ENCODE measurements around the gene COX6A1. TPM values are rescaled to one million over a fixed set of nuclear protein-coding genes. Genes with fewer than 3 reads are reported as not detected.

COX6A1 gene
- total RNA-seq (331 TPM), polyA plus RNA-seq (ENCODE audit: insufficient read depth, low read depth, low replicate concordance) (1,697 TPM)
- long read RNA-seq, donor 1, transcript COX6A1-201 (3 exons, 572 nt), result major isoform, 216 of 231 reads
- long read RNA-seq, donor 1, transcript COX6A1-202 (1 exons, 767 nt), result minor isoform, 6 of 231 reads
- long read RNA-seq, donor 1, partial matches to known transcripts, result 5 of 231 reads
- long read RNA-seq, donor 1, other reads (novel, unspliced or antisense), result 0 of 231 reads
- long read RNA-seq, donor 2, transcript COX6A1-201 (3 exons, 572 nt), result major isoform, 344 of 356 reads
- long read RNA-seq, donor 2, transcript COX6A1-202 (1 exons, 767 nt), result minor isoform, 7 of 356 reads
- long read RNA-seq, donor 2, transcript COX6A1-203 (2 exons, 572 nt), result minor isoform, 5 of 356 reads
- long read RNA-seq, donor 2, partial matches to known transcripts, result 0 of 356 reads
- long read RNA-seq, donor 2, other reads (novel, unspliced or antisense), result 0 of 356 reads
- long read RNA-seq, donor 3, transcript COX6A1-201 (3 exons, 572 nt), result major isoform, 443 of 475 reads
- long read RNA-seq, donor 3, transcript COX6A1-202 (1 exons, 767 nt), result minor isoform, 19 of 475 reads
- long read RNA-seq, donor 3, transcript COX6A1-203 (2 exons, 572 nt), result minor isoform, 7 of 475 reads
- long read RNA-seq, donor 3, partial matches to known transcripts, result 6 of 475 reads
- long read RNA-seq, donor 3, other reads (novel, unspliced or antisense), result 0 of 475 reads
- long read RNA-seq, donor 4, transcript COX6A1-202 (1 exons, 767 nt), result minor isoform, 8 of 253 reads
- long read RNA-seq, donor 4, transcript COX6A1-201 (3 exons, 572 nt), result major isoform, 242 of 253 reads
- long read RNA-seq, donor 4, partial matches to known transcripts, result 0 of 253 reads
- long read RNA-seq, donor 4, other reads (novel, unspliced or antisense), result 0 of 253 reads
- long read RNA-seq, donor 5, transcript COX6A1-201 (3 exons, 572 nt), result major isoform, 18 of 19 reads
- long read RNA-seq, donor 5, partial matches to known transcripts, result 0 of 19 reads
- long read RNA-seq, donor 5, other reads (novel, unspliced or antisense), result 0 of 19 reads
- long read RNA-seq, donor 6, transcript COX6A1-202 (1 exons, 767 nt), result minor isoform, 29 of 1,121 reads
- long read RNA-seq, donor 6, transcript COX6A1-201 (3 exons, 572 nt), result major isoform, 1,065 of 1,121 reads
- long read RNA-seq, donor 6, transcript COX6A1-203 (2 exons, 572 nt), result minor isoform, 10 of 1,121 reads
- long read RNA-seq, donor 6, partial matches to known transcripts, result 17 of 1,121 reads
- long read RNA-seq, donor 6, other reads (novel, unspliced or antisense), result 0 of 1,121 reads
- long read RNA-seq, donor 7, transcript COX6A1-201 (3 exons, 572 nt), result major isoform, 106 of 114 reads
- long read RNA-seq, donor 7, transcript COX6A1-202 (1 exons, 767 nt), result minor isoform, 6 of 114 reads
- long read RNA-seq, donor 7, partial matches to known transcripts, result 2 of 114 reads
- long read RNA-seq, donor 7, other reads (novel, unspliced or antisense), result 0 of 114 reads
- long read RNA-seq, donor 8, transcript COX6A1-202 (1 exons, 767 nt), result minor isoform, 10 of 280 reads
- long read RNA-seq, donor 8, transcript COX6A1-201 (3 exons, 572 nt), result major isoform, 262 of 280 reads
- long read RNA-seq, donor 8, transcript COX6A1-203 (2 exons, 572 nt), result minor isoform, 8 of 280 reads
- long read RNA-seq, donor 8, partial matches to known transcripts, result 0 of 280 reads
- long read RNA-seq, donor 8, other reads (novel, unspliced or antisense), result 0 of 280 reads
- long read RNA-seq, donor 9, transcript COX6A1-203 (2 exons, 572 nt), result minor isoform, 5 of 142 reads
- long read RNA-seq, donor 9, transcript COX6A1-202 (1 exons, 767 nt), result minor isoform, 6 of 142 reads
- long read RNA-seq, donor 9, transcript COX6A1-201 (3 exons, 572 nt), result major isoform, 131 of 142 reads
- long read RNA-seq, donor 9, partial matches to known transcripts, result 0 of 142 reads
- long read RNA-seq, donor 9, other reads (novel, unspliced or antisense), result 0 of 142 reads
- long read RNA-seq, donor 10, transcript COX6A1-201 (3 exons, 572 nt), result major isoform, 292 of 319 reads
- long read RNA-seq, donor 10, transcript COX6A1-202 (1 exons, 767 nt), result minor isoform, 10 of 319 reads
- long read RNA-seq, donor 10, transcript COX6A1-203 (2 exons, 572 nt), result minor isoform, 7 of 319 reads
- long read RNA-seq, donor 10, partial matches to known transcripts, result 10 of 319 reads
- long read RNA-seq, donor 10, other reads (novel, unspliced or antisense), result 0 of 319 reads

DNA sequence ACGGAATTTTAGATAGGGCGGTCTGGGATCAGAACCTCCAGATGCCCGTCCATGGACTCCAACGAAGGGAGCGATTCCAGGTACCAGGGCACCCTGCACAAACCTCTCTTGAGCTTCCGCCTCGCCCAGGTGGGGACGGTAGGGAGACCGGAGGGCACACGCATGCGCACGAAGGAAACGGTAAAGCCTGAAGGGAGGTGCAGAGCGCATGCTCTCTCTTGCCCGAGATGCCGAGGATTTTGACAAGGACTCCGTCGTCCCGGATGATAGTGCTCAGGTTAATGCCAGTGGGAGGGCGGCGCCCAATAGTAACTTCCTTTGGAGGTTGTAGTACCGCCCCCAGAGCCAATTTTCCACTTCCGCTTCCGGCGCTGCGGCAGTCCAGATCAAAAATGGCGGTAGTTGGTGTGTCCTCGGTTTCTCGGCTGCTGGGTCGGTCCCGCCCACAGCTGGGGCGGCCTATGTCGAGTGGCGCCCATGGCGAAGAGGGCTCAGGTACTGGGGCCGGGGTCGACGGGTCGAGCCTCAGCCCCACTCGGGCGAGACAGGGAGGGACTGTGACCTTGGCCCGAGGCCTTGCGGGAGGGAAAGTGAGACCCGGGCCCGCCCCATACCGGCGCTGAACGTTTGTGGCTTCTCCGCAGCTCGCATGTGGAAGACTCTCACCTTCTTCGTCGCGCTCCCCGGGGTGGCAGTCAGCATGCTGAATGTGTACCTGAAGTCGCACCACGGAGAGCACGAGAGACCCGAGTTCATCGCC lies at the start of gene COX6A1:
Gene COX6A1 (plus strand): TSS at position 379 of the 760 bp plus-strand sequence. CDS start 14 bp downstream, at position 393.
- TF ChIP-seq, protein P1, sequence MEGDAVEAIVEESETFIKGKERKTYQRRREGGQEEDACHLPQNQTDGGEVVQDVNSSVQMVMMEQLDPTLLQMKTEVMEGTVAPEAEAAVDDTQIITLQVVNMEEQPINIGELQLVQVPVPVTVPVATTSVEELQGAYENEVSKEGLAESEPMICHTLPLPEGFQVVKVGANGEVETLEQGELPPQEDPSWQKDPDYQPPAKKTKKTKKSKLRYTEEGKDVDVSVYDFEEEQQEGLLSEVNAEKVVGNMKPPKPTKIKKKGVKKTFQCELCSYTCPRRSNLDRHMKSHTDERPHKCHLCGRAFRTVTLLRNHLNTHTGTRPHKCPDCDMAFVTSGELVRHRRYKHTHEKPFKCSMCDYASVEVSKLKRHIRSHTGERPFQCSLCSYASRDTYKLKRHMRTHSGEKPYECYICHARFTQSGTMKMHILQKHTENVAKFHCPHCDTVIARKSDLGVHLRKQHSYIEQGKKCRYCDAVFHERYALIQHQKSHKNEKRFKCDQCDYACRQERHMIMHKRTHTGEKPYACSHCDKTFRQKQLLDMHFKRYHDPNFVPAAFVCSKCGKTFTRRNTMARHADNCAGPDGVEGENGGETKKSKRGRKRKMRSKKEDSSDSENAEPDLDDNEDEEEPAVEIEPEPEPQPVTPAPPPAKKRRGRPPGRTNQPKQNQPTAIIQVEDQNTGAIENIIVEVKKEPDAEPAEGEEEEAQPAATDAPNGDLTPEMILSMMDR (IDR thresholded peaks at IDR 0.05; ENCODE audit: borderline replicate concordance, extremely low read depth, insufficient read depth), result peak; percentile 4
- H3K36me3 ChIP-seq (ENCODE audit: control insufficient read depth in 2 of 3, insufficient read depth in 3 of 3, low read length in 3 of 3), result peaks cover 0 to 11% (median 3%) of the 10 kb centered on the region in 3 donors
- peak; percentile 97 to 99 (median 98) for DNase-seq
- H3K27me3 ChIP-seq (ENCODE audit: control insufficient read depth, insufficient read depth, low read length), result no peaks in the 10 kb centered on the region
- intact Hi-C loops (cut with DNase I), result no loop called here
- H3K27ac ChIP-seq (ENCODE audit: low read depth in 2 of 2, low read length in 2 of 2), result peak within 1 kb of the TSS; percentile 68 to 81
- no peaks in the 10 kb centered on the region for H3K9me3 ChIP-seq (ENCODE audit: control insufficient read depth in 2 of 3, insufficient read depth in 1 of 3, low read length in 3 of 3)
- H3K4me1 ChIP-seq (ENCODE audit: control insufficient read depth in 2 of 3, insufficient read depth in 2 of 3, low read depth in 1 of 3, low read length in 3 of 3), result peaks cover 0 to 5% (median 4%) of the 10 kb centered on the region in 3 donors
- H3K4me3 ChIP-seq (ENCODE audit: low read length in 3 of 3), result peak within 1 kb of the TSS; percentile 87 to 92 (median 88)
- FAIRE-seq, result no peak
- H3K9ac ChIP-seq (ENCODE audit: low read length in 3 of 3), result peak within 1 kb of the TSS; percentile 76 to 86 (median 82)

DNA sequence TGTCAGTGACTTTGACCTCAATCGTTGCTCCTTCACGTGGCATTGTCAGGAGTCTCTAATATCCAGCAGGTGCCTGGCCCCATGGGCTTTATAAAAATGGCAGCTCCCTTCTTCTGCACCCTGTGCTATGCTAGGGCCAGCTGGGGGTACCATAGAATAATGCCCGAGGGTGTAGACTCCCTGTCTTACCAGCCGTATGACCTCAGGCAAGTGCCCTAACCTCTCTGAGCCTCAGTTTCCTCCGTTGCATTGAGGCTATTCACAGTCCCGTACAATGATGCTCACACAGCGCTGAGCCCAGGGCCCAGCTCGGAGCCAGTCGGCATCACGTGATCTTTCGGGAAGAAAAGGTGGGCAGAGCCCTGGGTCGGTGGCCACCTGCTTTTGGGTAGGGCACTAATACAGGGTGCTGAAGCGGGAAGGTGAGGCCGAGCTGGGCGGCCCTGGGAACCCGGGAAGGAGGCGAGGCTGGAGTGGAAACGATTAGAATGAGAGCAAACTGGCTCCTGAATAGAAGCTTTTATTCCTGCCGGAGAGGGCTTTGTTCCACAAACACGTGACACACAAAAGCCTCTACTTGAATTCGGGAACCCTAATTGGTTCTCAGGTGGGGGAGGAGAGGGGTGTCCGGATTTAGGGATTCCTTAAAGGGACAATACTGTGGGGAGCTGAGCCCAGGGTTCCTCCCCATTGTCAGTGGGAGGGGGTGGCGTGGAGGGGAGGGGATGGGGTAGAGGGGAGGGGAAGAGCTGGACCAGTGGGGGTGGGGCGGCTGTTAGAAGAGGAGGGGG lies 49.0 kb upstream of the COX6A1 start:
- no peaks in the 10 kb centered on the region for H3K4me1 ChIP-seq (ENCODE audit: control insufficient read depth in 2 of 3, insufficient read depth in 2 of 3, low read depth in 1 of 3, low read length in 3 of 3)
- TF ChIP-seq, protein P1 (IDR thresholded peaks at IDR 0.05; ENCODE audit: borderline replicate concordance, extremely low read depth, insufficient read depth), result no peak
- FAIRE-seq (no peak), DNase-seq (peak in 4 of 5 donors; percentile 32 to 64 (median 52))
- no peak overlapping the region for H3K27ac ChIP-seq (ENCODE audit: low read depth in 2 of 2, low read length in 2 of 2)
- intact Hi-C loops (cut with DNase I), result no loop called here
- H3K9ac ChIP-seq (ENCODE audit: low read length in 3 of 3), result no peak overlapping the region
- no peaks in the 10 kb centered on the region for H3K9me3 ChIP-seq (ENCODE audit: control insufficient read depth in 2 of 3, insufficient read depth in 1 of 3, low read length in 3 of 3)
- no peaks in the 10 kb centered on the region for H3K27me3 ChIP-seq (ENCODE audit: control insufficient read depth, insufficient read depth, low read length)
- no peaks in the 10 kb centered on the region for H3K36me3 ChIP-seq (ENCODE audit: control insufficient read depth in 2 of 3, insufficient read depth in 3 of 3, low read length in 3 of 3)
- H3K4me3 ChIP-seq (ENCODE audit: low read length in 3 of 3), result peak overlapping the region in 1 of 3 donors; percentile 28

Measured in kidney (tissue), 22 donors.